Left hindlimb (tissue), 1 donor: ENCODE results near the gene EXOC4.
"Not testable (repeated sequence)": the region's sequence is repeated elsewhere in the genome, so short reads cannot be mapped to it uniquely, and the experiment has no call there.

Experiments used
- DNase-seq: peaks from one replicate; pipeline ENCODE4 v3.0.0-alpha.2; 2018

Gene EXOC4

GRCh38 chr7:133771788-133772419 is 519.0 kb downstream of the EXOC4 start:
- DNase-seq = no peak

DNA sequence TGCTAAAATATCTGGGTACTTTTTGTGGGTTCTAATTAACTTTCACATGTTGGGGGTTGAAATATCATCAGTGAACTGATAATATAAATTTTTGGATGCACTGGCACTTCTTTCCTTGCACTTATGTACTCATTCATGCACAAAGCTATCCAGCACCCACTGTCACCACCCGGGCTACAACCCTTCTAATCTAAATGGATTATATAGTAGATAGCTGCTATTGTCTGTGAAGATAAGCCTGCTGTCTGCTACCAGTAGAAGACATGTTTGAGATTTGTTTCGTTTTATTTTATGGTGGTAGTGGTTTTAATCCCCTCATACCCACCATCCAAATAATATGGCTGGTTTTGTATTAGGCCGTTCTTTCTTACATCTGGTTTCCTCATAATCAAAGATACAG is 520.7 kb downstream of the EXOC4 start:
- DNase-seq = no peak

GRCh38 chr7:133775201-133775600 is 522.3 kb downstream of the EXOC4 start:
- no peak for DNase-seq

- DNase-seq = no peak
Observed at GRCh38 chr7:133776266-133776665, 523.4 kb downstream of the EXOC4 start.

GRCh38 chr7:133777701-133778100 is 524.8 kb downstream of the EXOC4 start:
- DNase-seq = no peak

DNA sequence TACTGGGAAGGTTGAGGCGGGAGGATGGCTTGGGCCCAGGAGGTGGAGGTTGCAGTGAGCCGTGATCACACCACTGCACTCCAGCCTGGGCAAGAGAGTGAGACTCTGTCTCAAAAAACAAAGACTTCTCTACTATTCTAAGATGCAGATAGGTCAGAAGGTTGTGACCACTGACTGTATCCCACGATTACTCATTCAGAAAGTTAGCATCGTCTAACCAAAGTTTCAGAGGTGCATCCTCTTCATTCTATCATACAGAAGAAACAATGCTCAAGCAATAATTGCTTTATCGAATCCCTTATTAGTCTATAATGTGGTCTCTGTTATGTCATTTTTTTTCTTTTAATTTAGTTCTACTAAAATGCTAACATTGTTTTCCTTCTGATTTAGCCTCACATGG is 525.6 kb downstream of the EXOC4 start:
- no peak for DNase-seq

DNA sequence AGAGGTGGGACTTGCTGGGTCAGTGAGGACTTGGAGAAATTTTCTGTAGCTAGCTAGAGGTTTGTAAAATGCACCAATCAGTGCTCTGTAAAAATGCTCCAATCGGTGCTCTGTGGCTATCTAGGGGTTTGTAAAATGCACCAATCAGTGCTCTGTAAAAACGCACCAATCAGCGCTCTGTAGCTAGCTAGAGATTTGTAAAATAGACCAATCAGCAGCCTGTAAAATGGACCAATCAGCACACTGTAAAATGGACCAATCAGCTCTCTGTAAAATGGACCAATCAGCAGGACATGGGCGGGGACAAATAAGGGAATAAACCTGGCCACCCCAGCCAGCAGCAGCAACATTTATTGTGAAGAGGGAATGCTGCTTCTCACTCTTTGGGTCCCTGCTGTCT is 526.7 kb downstream of the EXOC4 start:
- DNase-seq = not testable (repeated sequence)

GRCh38 chr7:133780912-133781311 is 528.0 kb downstream of the EXOC4 start:
- DNase-seq = no peak

DNA sequence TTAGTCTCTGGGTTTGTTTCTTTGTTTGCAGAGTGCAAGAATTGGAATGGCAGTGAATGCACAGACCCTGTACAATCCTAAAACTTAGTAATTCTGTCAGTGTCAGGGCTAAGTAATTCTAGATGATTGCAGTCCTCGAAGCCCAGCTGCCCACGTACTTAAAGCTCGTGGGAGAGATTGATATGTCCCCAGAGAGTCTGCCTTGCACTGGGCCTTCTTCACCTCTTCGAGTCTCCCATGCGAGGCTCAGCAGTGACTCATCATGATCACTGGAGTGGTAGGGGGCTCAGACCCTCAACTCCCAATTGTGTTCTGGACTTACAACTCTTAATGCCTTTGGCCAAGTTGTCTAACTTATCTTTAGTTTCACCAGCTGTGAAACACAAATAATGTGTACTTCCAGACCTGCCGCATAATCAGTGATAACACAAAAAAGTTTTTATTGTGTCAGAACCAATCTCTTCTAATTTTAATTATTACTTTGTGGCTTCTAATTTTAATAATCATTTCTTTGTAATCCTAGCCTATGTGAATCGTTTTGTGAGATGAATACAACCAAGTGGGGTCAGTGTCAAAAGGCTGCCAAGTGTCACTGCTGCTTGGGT is 528.7 kb downstream of the EXOC4 start:
- no peak for DNase-seq

- DNase-seq = no peak
Observed at GRCh38 chr7:133782470-133782869, 529.6 kb downstream of the EXOC4 start.

- no peak for DNase-seq
Observed at GRCh38 chr7:133783276-133783675, 530.4 kb downstream of the EXOC4 start.

DNA sequence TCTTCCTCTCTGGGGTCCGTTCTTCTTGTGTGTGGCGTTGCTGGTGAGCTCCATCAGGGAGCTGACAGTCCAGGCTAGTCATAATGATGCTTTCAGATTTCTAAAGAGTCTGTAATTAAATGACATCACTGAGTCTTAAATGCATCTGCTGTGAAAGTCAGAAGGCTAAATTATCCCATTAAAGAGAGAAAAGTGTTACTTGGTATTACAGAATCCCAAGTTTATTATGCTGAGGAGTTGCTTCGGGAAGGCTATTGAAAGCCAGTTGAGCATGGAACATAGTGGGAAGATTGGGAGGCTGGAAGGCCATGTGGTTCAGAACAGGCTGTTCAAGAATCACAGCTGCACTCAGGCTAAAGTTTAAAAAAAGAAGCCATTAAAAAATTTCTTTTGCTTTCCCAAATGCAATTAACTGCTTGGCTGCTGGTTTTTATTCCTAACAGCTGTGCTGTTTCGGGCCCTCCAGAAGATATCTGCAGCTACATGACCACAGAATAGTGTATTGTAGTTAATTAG is 531.7 kb downstream of the EXOC4 start:
- DNase-seq = no peak

DNA sequence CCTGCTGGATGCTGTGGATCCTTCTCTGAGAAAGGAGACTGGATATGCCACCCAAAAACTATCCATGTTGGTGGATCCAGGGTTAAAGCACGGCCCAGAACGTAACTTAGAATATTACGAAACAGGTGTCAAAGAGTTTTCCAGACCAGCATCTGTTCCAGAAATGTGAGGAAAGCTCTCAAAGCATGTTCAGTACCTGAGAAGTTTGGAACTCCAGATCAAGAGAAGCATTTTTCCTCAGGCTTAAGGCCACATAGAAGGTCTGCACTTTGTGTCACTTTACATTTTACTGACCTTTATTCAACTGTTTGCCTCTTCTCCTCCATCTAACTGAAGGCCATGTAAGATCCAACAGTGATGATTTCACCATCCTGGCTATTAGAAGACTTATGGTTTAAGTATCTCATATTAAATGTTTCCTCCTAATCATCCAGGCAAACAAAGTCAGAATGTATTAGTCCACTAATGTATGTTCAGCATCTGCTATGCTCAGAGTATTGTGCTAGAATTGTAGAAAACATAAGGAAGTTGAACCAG is 533.6 kb downstream of the EXOC4 start:
- no peak for DNase-seq

DNA sequence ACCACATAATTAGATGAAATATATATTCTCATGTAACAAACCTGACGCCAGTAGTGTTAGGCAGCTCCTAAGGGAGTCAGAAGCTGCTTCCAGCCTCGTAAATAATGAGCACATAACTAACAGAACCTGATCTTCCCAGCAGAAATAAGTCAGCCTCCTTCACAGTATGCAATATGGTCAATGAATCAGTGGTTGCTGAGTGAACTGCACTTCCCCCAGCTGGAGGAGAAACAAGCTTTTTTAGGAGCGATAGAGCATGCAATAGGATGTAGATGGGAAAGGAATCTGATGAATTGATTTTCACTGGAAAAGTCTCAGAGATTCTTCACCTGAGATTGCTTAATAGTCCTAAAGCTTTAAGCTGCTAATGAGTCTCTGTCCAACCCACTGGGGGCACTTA is 537.1 kb downstream of the EXOC4 start:
- no peak for DNase-seq

- DNase-seq = no peak
Observed at GRCh38 chr7:133790911-133791310, 538.0 kb downstream of the EXOC4 start.

DNA sequence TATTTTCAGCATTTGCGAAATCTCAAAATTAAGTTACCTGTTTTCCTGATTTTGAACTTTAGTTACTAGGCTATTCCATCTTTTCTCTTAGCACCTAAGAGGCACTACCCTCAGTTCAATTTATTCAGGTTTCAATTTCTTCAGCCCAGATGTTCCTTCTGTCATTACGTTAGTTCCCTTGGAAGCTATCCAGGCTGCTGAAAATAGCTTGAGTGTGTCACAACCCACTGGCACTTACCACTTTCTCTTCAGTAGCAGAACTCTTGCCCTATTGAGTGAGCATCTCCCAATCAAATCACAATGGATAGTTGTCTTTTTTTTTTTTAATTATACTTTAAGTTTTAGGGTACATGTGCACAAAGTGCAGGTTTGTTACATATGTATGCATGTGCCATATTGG is 541.6 kb downstream of the EXOC4 start:
- no peak for DNase-seq

- no peak for DNase-seq
Observed at GRCh38 chr7:133795068-133795665, 542.3 kb downstream of the EXOC4 start.

DNA sequence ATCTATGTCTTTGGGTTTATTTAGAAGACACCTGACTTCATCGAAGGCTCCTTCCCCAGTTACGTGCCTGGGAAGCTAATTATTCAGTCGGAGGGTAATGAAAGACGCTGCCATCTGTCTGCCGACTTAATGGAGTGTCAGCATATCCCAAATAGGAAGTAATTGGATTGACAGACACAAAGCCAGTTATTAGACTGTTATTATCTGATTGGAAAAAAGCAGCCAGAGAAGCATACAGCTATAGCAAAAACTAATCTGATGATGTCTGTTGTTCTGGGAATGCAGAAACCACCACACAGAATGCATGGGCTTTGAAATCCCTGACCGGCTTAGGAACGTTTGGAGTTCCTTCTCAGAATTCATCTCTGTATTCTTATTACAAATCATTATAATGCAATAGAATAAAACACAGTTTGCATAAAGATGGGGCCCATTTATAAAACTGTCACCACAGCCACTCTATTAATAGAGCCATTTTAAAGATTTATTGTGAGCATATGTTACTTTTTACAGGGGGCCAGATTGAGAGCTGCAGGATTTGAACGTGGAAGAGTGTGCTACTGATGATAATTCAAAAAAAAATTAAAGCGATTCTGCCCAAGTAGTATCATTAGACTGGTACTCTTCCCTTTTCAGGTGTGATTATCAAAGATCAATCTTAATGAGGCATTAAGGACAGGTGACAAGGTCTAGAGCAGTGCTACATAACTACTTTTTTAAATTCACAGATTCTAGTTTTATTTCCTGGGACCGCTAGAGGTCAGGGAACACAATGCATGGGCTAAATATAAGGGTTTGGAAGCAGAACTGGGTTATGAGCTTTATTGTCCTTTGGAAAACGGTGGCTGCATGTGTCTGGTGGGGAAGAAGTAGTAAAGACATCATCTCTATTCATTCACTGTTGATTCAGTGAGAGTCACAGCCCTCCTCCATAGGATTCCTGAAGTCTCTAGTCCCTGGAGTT is 544.2 kb downstream of the EXOC4 start:
- DNase-seq = no peak

DNA sequence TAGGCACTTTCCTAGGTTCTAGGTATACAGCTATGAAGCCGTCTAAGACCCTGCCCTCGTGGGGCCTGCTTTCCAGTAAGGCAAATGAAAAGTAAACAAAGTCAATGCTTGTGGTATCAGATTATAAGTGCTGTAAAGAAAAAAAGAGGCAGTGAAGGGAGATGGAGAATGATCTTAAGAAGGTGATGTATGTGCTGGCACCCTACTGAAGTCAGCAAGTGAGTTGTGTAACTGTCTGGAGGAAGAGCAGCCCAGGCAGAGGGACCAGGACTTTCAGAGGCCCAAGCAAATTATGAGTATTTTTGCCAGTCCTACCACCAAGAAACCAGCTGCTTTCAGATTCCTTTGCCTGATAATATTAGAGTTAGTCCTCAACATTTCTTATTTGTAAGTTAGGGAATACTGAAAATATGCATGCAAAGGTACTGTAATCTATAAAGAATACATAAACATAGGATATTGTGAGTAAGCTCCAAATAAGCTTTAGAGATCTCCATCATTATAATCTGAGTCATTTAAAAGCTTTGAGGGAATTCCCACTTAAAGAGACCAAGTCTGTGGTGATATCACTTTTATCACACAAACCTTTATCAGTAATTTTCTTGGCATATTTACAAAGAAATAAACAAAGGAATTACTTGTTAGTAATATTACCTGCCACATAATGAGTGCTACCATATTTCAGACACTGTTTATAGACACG is 545.1 kb downstream of the EXOC4 start:
- DNase-seq = no peak

- no peak for DNase-seq
Observed at GRCh38 chr7:133801341-133801740, 548.5 kb downstream of the EXOC4 start.

- no peak for DNase-seq
Observed at GRCh38 chr7:133804127-133804526, 551.2 kb downstream of the EXOC4 start.

GRCh38 chr7:133805426-133805825 is 552.5 kb downstream of the EXOC4 start:
- DNase-seq = no peak
